SIG-M5 treated with dmso at 0.1 percent for 504 hours (cell line): ENCODE results near the gene SH2D3C.
"Not testable (repeated sequence)": the region's sequence is repeated elsewhere in the genome, so short reads cannot be mapped to it uniquely, and the experiment has no call there.

ENCODE experiments used
- DNase-seq: peaks from one replicate; lab custom pipeline; 2025; ENCODE audit not compliant: unreplicated experiment; lab: John Stamatoyannopoulos, UW

SH2D3C gene

DNA sequence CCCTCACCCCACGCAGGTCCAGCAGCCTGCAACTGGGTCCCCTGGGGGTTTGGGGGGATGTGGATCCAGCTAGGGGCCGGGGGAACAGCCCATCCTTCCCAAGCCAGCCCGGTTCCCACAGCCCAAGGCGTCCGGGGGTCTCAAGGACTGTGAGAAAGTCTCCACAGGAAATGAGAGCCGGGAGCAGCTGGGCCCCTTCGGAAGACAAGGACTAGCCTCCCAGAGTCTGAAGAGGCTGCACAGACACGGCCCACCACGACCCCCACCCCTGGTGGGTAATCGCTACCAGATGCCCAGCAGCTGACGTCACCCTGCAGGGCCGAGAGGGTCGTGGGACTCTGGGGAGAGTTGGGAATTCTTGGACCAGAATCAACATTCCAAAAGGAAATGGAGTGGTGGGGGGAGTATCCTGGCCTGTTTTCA lies 10.5 kb downstream of the SH2D3C start:
- DNase-seq, result no peak

DNA sequence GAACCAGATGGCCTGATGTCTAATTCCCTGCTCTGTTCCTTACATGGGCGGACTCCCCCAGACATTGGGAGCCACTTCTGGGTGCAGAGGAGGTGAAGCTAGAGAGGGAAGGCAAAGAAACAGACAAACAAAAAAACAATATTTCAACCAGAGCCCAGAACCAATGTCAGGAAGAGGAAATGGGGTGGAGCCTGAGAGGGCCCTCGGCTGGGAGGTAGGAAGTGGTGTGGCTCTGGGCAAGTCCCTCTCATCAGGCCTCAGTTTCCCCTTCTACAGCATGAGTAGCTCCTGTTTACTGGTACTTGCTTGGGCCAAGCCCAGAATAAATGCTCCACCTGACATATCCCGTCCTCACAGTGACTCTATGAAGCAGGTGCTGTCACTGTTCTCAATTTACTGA lies 11.1 kb downstream of the SH2D3C start:
- DNase-seq, result no peak

DNA sequence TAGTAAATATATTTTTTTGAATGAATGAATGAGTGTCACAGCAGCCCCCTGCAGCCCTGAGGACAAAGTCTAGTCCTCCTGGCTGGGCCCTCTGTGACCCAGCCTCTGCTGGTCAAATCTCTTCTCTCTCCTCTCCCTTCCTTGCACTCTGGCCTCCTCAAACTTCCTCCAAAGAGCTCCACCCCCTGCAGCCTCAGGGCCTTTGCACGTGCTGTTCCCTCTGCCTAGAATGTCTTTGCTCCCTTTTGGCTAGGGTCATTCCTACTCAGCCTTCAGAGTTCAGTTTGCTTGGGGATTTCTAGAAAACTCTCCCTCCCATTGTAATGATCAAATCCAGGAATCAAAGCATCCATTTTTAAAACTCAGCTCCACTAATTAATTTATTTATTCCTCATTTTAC lies 13.0 kb downstream of the SH2D3C start:
- DNase-seq, result no peak

DNA sequence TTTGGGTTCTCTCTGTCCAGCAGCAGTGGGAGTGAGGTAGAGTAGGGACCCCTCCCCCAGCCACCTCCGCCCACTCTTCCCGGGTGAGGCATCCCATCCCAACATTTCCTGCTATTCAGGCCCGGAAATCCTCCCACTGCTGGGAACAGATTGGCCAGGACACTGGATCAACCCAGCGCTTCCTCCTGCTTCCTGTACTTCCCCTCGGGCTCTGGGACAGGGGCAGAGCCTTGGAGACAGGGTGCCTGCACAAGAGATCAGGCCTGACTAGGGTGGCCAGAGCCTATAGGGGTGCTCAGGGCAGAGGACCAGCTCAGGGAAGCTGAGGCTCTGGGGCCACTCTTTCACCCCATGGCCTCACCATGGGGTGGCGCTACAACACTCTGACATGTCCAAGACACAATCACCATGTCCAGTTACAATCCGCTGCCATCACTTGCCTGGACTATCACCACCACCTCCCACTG lies 14.5 kb downstream of the SH2D3C start:
- no peak for DNase-seq

DNA sequence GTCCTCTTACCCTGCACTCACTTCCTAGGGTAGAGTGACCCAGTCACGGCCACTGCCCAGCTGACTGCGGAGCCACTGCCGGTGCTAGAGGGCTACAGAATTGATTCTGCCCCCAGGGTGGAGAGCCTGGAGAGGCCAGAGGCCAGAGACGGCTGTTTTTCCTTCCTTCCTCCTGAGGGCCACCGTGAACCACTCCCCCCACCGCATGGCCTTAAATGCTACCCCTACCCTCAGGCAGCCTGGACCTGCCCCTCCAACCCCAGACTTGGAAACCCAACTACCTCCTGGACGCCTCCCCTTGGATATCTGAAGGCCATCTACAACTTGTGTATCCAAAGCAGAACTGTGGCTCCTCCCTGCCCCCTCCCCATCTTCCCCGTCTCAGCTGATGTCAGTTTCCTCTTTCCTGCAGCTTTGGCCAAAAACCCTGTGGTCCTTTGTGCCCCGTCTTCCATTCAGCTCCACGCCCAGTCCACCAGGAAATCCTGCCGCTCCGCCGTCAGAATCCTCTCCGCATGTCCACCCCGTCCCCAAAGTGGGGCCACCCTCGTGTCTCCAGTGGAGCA lies 16.3 kb downstream of the SH2D3C start:
- no peak for DNase-seq

DNA sequence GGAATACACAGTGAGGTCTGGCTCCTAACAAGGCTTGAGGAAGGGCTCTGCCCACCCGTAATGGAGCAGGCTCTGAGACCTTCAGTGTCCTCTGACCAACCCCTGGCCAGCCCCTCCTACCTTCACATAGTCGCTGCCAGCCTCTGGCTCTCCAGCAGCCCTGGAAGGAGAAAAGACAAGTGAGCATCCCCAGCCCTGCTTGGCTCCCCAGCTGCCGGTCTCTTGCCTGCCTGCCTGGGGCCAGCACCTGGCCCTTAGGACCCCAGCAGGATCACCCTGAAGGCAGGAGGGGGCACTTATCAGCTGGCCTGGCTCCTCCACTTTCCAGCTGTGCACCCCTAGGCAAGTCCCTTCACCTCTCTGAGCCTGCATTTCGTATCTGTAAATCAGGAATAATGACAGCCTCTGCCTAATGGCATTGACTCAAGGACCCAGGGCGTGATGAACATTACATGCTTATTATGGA lies 16.9 kb downstream of the SH2D3C start:
- DNase-seq, result no peak

DNA sequence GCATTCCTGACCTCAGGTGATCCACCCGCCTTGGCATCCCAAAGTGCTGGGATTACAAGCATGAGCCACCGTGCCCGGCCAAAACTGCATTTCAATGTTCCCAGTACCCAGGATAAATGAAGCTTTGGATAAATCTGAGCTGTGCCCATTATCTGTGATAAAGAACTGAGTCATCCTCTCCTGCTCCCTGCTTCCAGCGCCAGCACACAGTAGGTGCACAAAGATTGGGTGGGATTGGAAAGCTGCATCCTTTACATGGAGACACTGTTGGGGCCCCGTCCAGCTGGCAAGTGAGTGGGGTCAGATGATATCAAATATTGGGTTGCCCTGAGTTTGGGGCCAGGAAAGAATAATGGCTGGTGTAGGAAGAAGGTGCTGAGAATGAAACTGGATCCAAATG lies 17.4 kb downstream of the SH2D3C start:
- DNase-seq, result no peak

DNA sequence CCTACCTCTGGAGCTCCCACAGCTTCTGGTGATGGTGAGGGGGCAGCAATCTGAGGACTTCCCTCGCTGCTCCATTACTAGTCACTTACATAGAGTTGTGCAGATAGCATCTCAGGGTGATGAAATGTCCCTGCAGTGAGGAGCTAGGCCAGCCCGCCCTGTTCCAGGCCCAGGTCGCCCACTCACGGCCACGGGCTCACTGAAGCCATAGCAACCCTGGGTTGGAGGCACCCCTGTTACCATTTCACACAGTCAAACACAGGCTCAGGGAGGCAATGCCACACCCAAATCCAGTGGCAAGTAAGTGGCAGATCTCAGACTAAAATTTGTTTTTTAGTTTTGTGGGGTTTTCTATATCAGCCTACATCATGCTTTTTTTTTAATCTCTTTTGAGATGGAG lies 19.6 kb downstream of the SH2D3C start:
- DNase-seq, result no peak

DNA sequence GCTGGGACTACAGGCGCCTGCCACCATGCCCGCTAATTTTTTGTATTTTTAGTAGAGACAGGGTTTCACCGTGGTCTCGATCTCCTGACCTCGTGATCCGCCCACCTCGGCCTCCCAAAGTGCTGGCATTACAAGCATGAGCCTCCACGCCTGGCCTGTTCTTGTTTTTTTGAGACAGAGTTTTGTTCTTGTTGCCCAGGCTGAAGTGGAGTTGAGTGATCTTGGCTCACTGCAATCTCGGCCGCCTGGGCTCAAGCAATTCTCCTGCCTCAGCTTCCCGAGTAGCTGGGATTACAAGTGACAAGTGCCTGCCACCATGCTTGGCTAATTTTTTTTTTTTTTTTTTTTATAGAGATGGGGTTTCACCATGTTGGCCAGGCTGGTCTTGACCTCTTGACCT lies 21.7 kb downstream of the SH2D3C start:
- DNase-seq, result not testable (repeated sequence)

DNA sequence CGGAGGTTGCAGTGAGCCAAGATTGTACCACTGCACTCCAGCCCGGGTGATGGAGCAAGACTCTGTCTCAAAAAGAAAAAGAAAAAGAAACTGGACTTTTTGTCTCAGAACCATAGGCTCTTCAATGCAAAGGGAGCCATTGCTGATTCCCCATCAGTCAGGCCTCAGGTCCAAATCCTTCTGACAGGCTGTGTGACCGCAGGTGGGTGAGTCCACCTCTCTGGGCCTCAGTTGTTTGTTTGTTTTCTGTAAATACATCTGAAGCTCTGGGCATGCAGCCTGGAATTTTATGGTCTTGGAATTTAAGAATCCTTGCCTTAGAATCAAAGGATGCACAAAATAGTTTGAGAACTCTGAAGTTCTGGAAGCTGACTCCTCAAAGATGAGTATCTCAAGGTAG lies 22.2 kb downstream of the SH2D3C start:
- DNase-seq, result no peak

DNA sequence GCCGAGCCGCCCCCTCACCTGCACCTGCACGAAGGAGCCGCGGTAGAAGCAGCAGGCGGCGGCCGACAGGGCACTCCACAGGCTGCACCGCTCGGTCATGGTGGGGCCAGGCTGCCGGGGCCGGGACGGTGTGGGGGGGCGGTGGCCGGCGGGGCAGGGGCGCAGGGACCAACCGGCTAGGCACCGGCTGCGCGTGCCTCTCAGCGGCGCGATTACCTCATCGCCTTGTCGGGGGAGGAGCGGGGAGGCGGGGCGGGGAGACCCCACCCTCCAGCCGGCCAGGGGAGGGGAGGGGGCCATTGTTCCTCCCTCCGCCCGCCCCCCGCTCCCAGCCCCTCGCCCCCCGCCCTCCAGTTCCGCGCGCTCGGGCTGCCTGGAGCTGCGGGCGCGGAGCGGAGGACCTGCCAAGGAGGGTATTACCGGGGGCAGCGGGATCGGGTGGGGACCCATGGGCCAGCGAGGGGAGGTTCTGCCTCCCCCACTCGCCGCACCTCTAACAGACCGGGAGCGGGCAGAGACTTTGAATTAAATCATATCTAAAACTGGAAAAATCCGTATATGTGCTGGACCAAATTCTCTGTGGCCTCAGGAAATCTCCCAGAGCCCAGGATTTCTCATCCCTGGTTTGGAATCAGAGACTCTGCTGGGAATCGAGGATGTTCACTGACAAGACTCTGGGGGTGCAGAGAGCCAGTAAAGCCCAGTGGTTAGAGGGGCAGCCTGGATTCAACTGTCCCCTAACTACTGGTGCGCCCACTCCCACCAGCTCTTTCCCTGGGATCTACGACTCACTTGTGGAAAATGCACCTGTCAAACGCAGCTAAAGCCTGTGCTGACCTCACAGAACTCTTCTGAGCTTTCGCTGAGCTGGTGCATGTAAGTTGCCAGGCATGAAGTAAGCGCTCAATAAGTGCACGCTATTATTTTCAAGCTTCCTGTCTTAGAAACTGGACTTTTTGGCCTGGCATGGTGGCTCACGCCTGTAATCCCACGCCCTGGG lies 23.1 kb downstream of the SH2D3C start:
- no peak for DNase-seq

DNA sequence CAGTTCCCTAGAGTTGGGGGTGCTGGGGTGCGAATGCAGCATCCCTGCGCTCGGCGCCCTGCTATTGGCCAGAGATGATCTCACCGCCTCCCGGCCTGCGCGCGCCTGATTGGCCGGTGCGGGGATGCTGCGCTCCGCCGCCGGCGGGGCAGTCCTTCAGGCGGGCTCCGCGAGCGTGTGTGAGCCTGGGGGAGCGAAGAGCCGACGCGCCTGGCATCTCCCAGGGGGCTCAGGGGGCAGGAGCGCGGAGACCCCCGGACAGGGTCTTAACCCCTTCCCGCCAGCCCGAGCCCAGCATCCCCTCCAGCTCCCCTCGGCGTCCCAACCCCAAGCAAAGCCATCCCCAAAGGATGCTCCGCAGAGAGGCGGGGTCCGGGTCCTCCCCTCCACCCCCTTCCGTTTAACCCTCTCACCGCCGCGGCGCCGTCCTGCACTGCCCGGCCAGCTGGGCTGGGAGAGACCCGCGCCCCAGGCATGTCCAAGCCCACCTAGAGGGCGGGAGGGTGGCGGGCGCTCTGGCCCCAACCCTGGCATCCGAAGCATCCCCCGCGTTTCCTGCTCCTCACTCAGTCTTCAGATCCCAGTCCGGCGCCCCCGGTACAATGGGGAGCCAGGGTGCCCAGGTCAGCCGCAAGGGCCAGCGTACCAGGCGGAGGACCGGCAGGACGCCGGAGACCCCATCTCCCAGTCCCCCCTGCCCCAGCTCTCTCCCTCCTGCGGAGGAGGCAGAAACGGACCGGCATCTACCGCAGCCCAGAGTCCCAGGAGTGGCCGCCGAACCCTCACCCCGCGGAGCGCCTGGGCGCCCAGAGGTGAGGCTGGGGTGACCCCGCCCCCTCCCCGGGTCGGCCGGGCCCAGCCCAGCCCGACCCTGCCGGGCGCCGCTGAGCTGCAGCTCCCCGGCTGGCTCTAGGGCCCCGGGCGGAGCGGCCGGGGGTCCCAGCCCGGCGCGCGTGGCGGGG lies 24.1 kb downstream of the SH2D3C start:
- DNase-seq, result no peak

DNA sequence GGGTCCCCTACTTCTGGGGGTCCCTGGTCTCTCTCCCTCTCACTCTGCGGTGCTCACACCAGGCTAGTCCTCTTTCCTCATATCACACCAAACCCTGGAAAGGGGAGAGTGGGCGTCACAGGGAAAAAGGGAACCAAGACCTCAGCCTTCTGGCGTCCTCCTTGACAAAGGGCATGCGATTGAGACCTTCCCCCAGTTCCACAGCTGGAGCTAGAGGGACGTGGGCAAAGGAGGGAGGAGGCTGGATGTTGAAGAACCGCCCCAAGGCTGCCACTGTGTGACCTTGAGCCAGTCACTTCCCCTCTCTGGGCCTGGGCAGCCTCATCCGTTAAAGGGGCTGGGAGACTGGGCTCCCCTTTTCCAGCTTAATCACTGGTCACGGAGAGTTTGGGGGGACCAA lies 24.8 kb downstream of the SH2D3C start:
- no peak for DNase-seq

DNA sequence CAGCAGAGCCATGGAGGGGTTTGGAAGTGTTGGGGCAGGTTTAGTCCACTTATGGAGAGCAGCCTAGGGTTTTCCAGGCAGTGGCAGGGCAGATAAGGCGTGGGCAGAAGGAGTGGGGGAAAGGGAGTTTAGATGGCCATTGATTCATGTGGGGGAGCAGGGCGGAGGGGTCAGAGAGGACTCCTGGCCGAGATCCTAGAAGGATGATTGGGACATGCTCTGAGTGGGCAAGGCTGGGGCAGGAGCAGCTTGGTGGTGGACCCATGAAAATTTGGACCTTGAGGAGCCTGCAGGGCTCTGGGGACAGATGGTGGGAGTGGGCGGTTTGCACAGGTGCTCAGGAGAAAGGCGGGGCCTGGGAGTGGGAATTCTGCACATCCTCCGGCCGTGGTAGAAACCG lies 25.3 kb downstream of the SH2D3C start:
- DNase-seq, result no peak

DNA sequence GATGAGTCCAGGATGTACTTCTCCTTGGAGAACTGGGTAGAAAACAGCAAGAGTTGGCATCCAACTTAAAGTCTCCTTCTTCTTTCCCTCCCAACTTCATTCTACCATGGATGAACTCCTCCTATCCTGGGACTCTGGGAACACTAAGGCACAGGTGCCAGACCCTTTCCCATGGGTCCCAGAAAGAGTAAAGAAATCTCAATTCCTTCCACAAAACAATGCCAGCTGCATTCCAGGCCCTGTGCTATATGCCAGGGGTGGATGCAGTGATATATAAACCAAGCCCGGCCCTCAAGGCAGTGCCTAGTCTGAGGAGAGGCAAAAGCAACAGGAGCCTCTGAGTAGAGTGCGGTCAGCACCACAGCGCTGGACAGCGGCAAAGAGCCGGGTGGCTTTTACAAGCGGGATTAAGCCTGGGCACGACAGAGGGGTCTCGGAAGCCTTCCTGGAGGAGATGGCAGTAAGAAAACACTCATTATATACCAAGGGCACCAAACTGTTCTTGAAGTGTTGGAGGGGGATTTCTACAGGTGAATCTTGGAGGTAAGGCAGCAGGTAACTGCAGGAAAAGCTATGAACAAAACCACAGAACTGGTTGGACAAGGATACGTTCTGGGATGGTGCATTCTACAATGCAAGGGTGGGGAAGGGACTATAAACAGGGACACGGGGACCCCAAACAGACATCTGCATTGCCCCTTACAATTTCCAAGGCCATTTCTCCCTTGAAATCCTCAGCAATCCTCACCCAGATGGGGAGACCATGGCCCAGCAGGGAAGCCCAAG lies 27.0 kb downstream of the SH2D3C start:
- DNase-seq, result no peak

DNA sequence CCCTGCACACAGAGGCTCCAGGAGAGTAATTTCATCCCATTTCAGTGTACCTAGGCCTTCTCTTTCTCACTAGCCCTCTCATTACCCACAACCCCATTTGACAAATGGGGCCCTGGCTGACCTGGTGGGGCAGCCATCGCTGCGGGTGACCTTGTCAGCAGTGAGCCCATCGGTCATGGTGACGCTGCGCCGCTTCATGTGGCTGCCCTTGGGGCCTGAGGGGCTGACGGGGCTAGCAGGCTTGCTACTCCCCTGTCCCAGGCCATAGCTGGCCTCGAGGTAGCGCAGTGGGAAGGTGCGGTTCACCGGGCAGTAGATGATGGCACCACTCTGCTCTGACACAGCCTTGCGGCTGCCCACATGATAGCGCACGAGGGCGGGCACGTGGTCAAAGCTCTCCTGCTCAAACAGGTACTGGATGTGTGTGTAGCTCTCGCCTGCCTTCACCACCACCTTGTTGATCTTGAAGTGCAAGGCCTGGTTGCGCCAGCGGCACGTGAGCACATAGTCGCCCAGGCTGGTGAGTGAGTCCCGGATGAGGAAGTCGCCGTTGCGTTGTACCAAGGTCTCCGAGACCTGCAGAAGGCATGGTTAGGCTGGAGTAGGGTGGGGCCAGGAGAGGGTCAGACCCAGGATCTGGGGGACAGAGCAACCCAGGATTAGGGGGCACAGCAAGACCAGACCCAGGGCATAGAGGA lies 29.2 kb downstream of the SH2D3C start:
- DNase-seq, result no peak

DNA sequence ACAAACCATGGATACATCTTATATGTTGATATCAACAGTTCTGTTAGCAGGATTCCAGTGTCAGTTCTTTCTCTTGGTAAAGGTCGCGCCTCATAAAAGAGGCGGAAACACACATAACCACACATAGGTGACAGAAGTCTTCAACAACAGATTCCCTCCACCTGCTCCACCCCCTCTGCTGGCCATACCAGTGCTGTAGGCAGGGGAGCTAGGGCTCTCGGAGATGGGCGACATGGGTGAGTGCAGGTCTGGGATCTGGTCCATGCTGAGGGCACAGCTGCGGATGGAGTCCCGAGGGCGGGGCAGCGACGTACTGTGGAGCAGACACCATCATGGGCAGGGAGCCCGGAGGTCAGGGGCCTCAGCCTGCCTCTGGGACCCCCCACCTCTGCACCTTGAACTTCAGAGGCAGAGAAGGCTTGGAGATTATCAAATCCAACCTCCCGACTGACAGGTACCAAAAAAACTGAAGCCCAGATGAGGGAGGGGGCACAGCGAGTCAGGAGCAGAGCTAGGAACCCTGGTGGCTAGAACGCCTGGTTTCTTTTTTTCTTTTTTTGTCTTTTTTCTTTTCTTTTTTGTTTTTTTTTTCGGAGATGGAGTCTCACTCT lies 31.4 kb downstream of the SH2D3C start:
- DNase-seq, result no peak

DNA sequence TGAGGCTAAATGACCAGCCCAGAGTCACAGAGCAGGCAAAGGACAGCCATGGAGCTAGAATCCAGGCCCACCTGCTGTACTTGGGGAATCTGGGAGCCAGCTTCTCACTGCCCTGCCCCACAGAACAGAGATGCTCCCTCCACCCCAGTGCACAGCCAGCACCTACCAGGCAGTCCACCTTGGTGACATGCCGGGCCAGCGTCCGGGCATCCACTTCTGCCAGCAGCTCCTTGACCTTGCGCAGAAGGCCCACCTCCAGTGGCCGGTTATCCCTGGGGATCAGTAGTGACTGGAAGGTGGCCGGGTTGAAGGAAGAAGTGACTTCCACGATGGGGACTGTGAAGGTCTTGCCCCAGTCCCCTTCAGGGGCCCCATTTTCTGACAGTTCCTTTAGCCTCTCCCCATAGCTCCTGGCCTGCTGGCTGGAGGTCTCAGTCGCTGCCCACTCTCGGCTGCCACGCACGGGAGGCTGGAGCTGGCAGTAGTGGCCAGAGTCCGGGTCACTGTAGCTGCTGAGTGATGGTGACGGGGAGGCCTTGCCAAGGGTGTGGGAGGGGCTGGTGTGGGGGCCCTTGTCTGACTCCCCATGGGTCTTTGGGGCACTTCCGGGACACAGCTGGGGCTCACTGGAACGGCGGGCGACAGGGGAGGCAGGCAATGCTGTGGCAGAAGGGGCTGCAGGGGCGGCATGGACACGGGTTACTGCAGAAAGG lies 33.9 kb downstream of the SH2D3C start:
- no peak for DNase-seq
